Stomach (tissue), 4 donors: ENCODE data around the gene KLHDC7B.

Experiments used
- POLR2A ChIP-seq, 4 donors: fragments of 450-650 bp; IDR thresholded peaks; one replicate each; pipeline ENCODE4 v1.6.1; 2016; ENCODE audit warnings: antibody characterized with exemption in 4 of 4, control low read depth in 2 of 4, mild to moderate bottlenecking in 1 of 4, moderate library complexity in 1 of 4
- TF ChIP-seq, protein P1 (sequence below), 7 experiments: fragments of 450-650 bp in 4 of 7; fragments of 200-600 bp in 3 of 7; sonication (generic) in 3 of 7; IDR thresholded peaks; one replicate each; pipeline ENCODE4 v1.5.1; 2016 to 2019; ENCODE audit warnings: antibody characterized with exemption in 7 of 7, control low read depth in 2 of 7, mild to moderate bottlenecking in 1 of 7

- no peak for TF ChIP-seq POLR2A (IDR thresholded peaks at IDR 0.05)
- TF ChIP-seq, protein P1, sequence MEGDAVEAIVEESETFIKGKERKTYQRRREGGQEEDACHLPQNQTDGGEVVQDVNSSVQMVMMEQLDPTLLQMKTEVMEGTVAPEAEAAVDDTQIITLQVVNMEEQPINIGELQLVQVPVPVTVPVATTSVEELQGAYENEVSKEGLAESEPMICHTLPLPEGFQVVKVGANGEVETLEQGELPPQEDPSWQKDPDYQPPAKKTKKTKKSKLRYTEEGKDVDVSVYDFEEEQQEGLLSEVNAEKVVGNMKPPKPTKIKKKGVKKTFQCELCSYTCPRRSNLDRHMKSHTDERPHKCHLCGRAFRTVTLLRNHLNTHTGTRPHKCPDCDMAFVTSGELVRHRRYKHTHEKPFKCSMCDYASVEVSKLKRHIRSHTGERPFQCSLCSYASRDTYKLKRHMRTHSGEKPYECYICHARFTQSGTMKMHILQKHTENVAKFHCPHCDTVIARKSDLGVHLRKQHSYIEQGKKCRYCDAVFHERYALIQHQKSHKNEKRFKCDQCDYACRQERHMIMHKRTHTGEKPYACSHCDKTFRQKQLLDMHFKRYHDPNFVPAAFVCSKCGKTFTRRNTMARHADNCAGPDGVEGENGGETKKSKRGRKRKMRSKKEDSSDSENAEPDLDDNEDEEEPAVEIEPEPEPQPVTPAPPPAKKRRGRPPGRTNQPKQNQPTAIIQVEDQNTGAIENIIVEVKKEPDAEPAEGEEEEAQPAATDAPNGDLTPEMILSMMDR (IDR thresholded peaks at IDR 0.05), result no peak
Observed at GRCh38 chr22:50583294-50583861, 37.7 kb downstream of the KLHDC7B start.
